ENCODE measurements around the gene ARPC4.

DNA sequence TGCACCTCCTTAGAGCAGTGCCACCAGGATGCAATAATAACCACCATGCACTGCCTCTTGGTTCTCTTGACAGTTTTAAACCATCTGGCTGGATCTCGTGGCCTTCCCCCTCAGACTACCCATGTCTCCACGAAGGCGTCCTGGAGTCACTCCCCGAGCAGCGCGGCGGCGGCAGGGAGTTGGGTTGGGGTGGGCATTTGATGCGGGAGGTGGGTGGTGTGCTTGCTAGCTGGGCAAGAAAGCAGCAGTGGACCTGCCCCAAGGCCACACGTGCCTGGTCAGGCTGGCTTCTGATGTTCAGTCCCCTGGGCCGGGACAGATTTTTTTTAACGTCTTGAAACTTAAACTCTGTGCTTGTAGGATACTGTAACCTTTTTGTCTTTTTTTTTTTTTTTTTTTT is 13.3 kb downstream of the ARPC4 start:
- TF ChIP-seq ZNF416 (CRISPR knock-in tag; IDR thresholded peaks at IDR 0.05) (no peak), FOXK1 (CRISPR knock-in tag; IDR thresholded peaks at IDR 0.05) (no peak), CREB1 (CRISPR knock-in tag; IDR thresholded peaks at IDR 0.05) (no peak), HMGA2 (CRISPR knock-in tag; IDR thresholded peaks at IDR 0.05) (no peak)
- TF ChIP-seq, protein P1, sequence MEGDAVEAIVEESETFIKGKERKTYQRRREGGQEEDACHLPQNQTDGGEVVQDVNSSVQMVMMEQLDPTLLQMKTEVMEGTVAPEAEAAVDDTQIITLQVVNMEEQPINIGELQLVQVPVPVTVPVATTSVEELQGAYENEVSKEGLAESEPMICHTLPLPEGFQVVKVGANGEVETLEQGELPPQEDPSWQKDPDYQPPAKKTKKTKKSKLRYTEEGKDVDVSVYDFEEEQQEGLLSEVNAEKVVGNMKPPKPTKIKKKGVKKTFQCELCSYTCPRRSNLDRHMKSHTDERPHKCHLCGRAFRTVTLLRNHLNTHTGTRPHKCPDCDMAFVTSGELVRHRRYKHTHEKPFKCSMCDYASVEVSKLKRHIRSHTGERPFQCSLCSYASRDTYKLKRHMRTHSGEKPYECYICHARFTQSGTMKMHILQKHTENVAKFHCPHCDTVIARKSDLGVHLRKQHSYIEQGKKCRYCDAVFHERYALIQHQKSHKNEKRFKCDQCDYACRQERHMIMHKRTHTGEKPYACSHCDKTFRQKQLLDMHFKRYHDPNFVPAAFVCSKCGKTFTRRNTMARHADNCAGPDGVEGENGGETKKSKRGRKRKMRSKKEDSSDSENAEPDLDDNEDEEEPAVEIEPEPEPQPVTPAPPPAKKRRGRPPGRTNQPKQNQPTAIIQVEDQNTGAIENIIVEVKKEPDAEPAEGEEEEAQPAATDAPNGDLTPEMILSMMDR (IDR thresholded peaks at IDR 0.05): no peak
- TF ChIP-seq, protein P2, sequence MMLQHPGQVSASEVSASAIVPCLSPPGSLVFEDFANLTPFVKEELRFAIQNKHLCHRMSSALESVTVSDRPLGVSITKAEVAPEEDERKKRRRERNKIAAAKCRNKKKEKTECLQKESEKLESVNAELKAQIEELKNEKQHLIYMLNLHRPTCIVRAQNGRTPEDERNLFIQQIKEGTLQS (CRISPR knock-in tag; conservative IDR thresholded peaks at IDR 0.05): no peak

All from WTC11 (cell line).